ENCODE data around the gene PIP5K1C.

Gene PIP5K1C

GRCh38 chr19:3721131-3721886, 21.0 kb upstream of the PIP5K1C start:
- DNase-seq (ENCODE audit: low read depth), result peak; percentile 86

- no peak for DNase-seq (ENCODE audit: low read depth)
Observed at GRCh38 chr19:3720349-3720917, 20.2 kb upstream of the PIP5K1C start.

- no peak for DNase-seq (ENCODE audit: low read depth)
Observed at GRCh38 chr19:3719868-3720267, 19.6 kb upstream of the PIP5K1C start.

GRCh38 chr19:3716147-3716668, 15.9 kb upstream of the PIP5K1C start:
- no peak for DNase-seq (ENCODE audit: low read depth)

- DNase-seq (ENCODE audit: low read depth), result no peak
Observed at GRCh38 chr19:3712663-3713611, 12.7 kb upstream of the PIP5K1C start.

GRCh38 chr19:3710265-3710812, 10.1 kb upstream of the PIP5K1C start:
- DNase-seq (ENCODE audit: low read depth), result no peak

GRCh38 chr19:3708207-3708931, 8.1 kb upstream of the PIP5K1C start, which contains the start of gene TJP3:
TSS of gene TJP3 (plus strand) at chr19:3708384. CDS start at chr19:3728433, 20,049 bp downstream.
- no peak for DNase-seq (ENCODE audit: low read depth)

GRCh38 chr19:3707868-3708206, 7.6 kb upstream of the PIP5K1C start:
- no peak for DNase-seq (ENCODE audit: low read depth)

GRCh38 chr19:3701200-3701599, 932 bp upstream of the PIP5K1C start:
- DNase-seq (ENCODE audit: low read depth), result no peak

GRCh38 chr19:3699741-3700241, 477 bp downstream of the PIP5K1C start:
- DNase-seq (ENCODE audit: low read depth), result no peak

GRCh38 chr19:3698974-3699740, 1.1 kb downstream of the PIP5K1C start:
- DNase-seq (ENCODE audit: low read depth), result no peak

- DNase-seq (ENCODE audit: low read depth), result no peak
Observed at GRCh38 chr19:3698386-3698950, 1.8 kb downstream of the PIP5K1C start.

- no peak for DNase-seq (ENCODE audit: low read depth)
Observed at GRCh38 chr19:3697671-3698385, 2.4 kb downstream of the PIP5K1C start.

- DNase-seq (ENCODE audit: low read depth), result no peak
Observed at GRCh38 chr19:3697094-3697493, 3.2 kb downstream of the PIP5K1C start.

- no peak for DNase-seq (ENCODE audit: low read depth)
Observed at GRCh38 chr19:3696660-3696995, 3.6 kb downstream of the PIP5K1C start.

GRCh38 chr19:3695986-3696659, 4.1 kb downstream of the PIP5K1C start:
- DNase-seq (ENCODE audit: low read depth), result no peak

GRCh38 chr19:3695124-3695733, 5.0 kb downstream of the PIP5K1C start:
- no peak for DNase-seq (ENCODE audit: low read depth)

GRCh38 chr19:3694361-3695123, 5.7 kb downstream of the PIP5K1C start:
- no peak for DNase-seq (ENCODE audit: low read depth)

Data from stimulated activated CD8-positive, alpha-beta memory T cell treated with anti-CD3 and anti-CD28 coated beads, Interleukin-4, amount 100 ng/mL, for 24 hours (primary cell).